ENCODE results near the gene DHRS9.

DHRS9 gene

DNA sequence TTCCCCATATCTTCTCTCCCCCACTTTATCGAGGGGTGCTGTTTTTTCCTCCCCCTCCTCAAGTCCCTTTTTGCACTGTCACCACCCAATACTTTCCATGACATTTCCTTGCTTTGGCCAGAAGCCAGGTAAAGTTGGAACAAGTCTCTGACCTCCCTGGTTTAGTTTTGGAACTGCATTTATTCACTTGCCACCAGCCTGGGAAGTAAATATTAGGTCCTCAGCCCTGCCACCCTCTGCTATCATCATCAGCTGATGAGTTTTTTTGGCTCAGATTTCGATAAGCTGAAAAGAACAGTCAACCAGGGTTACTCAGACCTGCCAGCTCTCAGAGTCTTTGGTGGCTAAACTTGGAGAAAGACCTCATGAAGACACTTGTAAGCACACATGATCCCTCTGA lies 47.0 kb downstream of the DHRS9 start:
- ATAC-seq = no peak
- TF ChIP-seq ZFP3 (CRISPR knock-in tag; IDR thresholded peaks at IDR 0.05) (no peak), TCF4 (CRISPR knock-in tag; IDR thresholded peaks at IDR 0.05; ENCODE audit: borderline replicate concordance) (no peak), ZNF70 (CRISPR knock-in tag; IDR thresholded peaks at IDR 0.05) (no peak), ESRRG (CRISPR knock-in tag; IDR thresholded peaks at IDR 0.05) (no peak)

DNA sequence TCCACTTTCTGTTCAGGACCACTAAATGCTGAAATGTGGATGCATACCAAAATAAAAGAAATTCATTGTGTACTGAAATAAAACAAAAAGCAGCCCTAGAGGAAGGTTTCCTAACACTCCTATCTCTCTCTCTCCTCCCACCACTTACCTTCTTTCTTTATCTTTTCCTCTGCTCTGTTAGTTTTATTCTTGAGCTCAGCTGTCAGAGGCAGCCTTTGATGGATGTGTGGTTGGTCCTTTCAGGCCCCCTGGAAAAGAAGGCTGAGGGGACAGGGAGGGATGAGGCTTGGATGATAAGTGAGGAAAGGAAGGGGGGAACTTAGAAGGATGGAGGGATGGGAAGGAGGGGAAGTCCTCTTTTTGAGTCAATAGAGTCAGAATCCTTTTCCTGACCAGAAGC lies 47.6 kb downstream of the DHRS9 start:
- TF ChIP-seq, protein P1, sequence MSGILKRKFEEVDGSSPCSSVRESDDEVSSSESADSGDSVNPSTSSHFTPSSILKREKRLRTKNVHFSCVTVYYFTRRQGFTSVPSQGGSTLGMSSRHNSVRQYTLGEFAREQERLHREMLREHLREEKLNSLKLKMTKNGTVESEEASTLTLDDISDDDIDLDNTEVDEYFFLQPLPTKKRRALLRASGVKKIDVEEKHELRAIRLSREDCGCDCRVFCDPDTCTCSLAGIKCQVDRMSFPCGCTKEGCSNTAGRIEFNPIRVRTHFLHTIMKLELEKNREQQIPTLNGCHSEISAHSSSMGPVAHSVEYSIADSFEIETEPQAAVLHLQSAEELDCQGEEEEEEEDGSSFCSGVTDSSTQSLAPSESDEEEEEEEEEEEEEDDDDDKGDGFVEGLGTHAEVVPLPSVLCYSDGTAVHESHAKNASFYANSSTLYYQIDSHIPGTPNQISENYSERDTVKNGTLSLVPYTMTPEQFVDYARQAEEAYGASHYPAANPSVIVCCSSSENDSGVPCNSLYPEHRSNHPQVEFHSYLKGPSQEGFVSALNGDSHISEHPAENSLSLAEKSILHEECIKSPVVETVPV (CRISPR knock-in tag; IDR thresholded peaks at IDR 0.05) = no peak
- TF ChIP-seq, protein P2, sequence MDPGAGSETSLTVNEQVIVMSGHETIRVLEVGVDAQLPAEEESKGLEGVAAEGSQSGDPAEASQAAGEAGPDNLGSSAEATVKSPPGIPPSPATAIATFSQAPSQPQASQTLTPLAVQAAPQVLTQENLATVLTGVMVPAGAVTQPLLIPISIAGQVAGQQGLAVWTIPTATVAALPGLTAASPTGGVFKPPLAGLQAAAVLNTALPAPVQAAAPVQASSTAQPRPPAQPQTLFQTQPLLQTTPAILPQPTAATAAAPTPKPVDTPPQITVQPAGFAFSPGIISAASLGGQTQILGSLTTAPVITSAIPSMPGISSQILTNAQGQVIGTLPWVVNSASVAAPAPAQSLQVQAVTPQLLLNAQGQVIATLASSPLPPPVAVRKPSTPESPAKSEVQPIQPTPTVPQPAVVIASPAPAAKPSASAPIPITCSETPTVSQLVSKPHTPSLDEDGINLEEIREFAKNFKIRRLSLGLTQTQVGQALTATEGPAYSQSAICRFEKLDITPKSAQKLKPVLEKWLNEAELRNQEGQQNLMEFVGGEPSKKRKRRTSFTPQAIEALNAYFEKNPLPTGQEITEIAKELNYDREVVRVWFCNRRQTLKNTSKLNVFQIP (CRISPR knock-in tag; IDR thresholded peaks at IDR 0.05; ENCODE audit: borderline replicate concordance, low read depth) = no peak
- TF ChIP-seq TOX (CRISPR knock-in tag; IDR thresholded peaks at IDR 0.05; ENCODE audit: borderline replicate concordance) (no peak), CSDC2 (CRISPR knock-in tag; IDR thresholded peaks at IDR 0.05) (no peak), OSR1 (CRISPR knock-in tag; IDR thresholded peaks at IDR 0.05) (no peak), TCF4 (CRISPR knock-in tag; IDR thresholded peaks at IDR 0.05; ENCODE audit: borderline replicate concordance) (no peak), RARB (CRISPR knock-in tag; IDR thresholded peaks at IDR 0.05) (no peak), ZNF8 (CRISPR knock-in tag; IDR thresholded peaks at IDR 0.05) (no peak), ZNF565 (CRISPR knock-in tag; conservative IDR thresholded peaks at IDR 0.05; ENCODE audit: low read depth) (no peak), SNAI2 (CRISPR knock-in tag; IDR thresholded peaks at IDR 0.05) (no peak), ZNF70 (CRISPR knock-in tag; IDR thresholded peaks at IDR 0.05) (no peak), PPARA (CRISPR knock-in tag; IDR thresholded peaks at IDR 0.05; ENCODE audit: borderline replicate concordance) (no peak), ESRRG (CRISPR knock-in tag; IDR thresholded peaks at IDR 0.05) (no peak), ARNTL (CRISPR knock-in tag; IDR thresholded peaks at IDR 0.05; ENCODE audit: borderline replicate concordance, low read depth) (no peak), ZFP3 (CRISPR knock-in tag; IDR thresholded peaks at IDR 0.05) (no peak), ISL1 (CRISPR knock-in tag; IDR thresholded peaks at IDR 0.05) (no peak)
- TF ChIP-seq, protein P3, sequence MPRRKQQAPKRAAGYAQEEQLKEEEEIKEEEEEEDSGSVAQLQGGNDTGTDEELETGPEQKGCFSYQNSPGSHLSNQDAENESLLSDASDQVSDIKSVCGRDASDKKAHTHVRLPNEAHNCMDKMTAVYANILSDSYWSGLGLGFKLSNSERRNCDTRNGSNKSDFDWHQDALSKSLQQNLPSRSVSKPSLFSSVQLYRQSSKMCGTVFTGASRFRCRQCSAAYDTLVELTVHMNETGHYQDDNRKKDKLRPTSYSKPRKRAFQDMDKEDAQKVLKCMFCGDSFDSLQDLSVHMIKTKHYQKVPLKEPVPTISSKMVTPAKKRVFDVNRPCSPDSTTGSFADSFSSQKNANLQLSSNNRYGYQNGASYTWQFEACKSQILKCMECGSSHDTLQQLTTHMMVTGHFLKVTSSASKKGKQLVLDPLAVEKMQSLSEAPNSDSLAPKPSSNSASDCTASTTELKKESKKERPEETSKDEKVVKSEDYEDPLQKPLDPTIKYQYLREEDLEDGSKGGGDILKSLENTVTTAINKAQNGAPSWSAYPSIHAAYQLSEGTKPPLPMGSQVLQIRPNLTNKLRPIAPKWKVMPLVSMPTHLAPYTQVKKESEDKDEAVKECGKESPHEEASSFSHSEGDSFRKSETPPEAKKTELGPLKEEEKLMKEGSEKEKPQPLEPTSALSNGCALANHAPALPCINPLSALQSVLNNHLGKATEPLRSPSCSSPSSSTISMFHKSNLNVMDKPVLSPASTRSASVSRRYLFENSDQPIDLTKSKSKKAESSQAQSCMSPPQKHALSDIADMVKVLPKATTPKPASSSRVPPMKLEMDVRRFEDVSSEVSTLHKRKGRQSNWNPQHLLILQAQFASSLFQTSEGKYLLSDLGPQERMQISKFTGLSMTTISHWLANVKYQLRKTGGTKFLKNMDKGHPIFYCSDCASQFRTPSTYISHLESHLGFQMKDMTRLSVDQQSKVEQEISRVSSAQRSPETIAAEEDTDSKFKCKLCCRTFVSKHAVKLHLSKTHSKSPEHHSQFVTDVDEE (CRISPR knock-in tag; IDR thresholded peaks at IDR 0.05) = no peak
- TF ChIP-seq, protein P4, sequence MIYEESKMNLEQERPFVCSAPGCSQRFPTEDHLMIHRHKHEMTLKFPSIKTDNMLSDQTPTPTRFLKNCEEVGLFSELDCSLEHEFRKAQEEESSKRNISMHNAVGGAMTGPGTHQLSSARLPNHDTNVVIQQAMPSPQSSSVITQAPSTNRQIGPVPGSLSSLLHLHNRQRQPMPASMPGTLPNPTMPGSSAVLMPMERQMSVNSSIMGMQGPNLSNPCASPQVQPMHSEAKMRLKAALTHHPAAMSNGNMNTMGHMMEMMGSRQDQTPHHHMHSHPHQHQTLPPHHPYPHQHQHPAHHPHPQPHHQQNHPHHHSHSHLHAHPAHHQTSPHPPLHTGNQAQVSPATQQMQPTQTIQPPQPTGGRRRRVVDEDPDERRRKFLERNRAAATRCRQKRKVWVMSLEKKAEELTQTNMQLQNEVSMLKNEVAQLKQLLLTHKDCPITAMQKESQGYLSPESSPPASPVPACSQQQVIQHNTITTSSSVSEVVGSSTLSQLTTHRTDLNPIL (CRISPR knock-in tag; IDR thresholded peaks at IDR 0.05; ENCODE audit: low read depth) = no peak
- TF ChIP-seq, protein P5, sequence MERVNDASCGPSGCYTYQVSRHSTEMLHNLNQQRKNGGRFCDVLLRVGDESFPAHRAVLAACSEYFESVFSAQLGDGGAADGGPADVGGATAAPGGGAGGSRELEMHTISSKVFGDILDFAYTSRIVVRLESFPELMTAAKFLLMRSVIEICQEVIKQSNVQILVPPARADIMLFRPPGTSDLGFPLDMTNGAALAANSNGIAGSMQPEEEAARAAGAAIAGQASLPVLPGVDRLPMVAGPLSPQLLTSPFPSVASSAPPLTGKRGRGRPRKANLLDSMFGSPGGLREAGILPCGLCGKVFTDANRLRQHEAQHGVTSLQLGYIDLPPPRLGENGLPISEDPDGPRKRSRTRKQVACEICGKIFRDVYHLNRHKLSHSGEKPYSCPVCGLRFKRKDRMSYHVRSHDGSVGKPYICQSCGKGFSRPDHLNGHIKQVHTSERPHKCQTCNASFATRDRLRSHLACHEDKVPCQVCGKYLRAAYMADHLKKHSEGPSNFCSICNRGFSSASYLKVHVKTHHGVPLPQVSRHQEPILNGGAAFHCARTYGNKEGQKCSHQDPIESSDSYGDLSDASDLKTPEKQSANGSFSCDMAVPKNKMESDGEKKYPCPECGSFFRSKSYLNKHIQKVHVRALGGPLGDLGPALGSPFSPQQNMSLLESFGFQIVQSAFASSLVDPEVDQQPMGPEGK (CRISPR knock-in tag; IDR thresholded peaks at IDR 0.05; ENCODE audit: borderline replicate concordance) = no peak
- ATAC-seq = no peak

DNA sequence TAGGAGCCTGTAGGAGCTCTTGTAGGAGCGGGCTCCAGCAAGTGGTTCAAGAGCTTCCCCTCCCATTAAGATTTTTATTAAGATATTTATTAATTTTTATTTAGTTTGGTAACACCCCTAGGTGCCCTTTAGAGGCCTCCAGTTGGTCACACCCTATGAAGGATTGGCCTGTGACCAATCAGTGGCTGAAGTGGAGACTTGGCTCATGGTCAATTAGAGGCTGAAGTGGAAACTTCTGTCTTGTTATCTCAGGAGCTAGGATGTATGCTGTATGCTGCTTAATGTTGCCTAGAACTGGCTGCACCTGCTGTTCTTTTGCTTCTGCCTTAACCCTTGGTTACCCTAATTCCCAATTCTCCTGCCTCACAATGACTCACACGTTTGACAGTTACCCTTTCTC lies 48.7 kb downstream of the DHRS9 start:
- ATAC-seq = no peak
- TF ChIP-seq ESRRG (CRISPR knock-in tag; IDR thresholded peaks at IDR 0.05) (no peak), ARNTL (CRISPR knock-in tag; IDR thresholded peaks at IDR 0.05; ENCODE audit: borderline replicate concordance, low read depth) (no peak), SNAI2 (CRISPR knock-in tag; IDR thresholded peaks at IDR 0.05) (no peak), ZFP3 (CRISPR knock-in tag; IDR thresholded peaks at IDR 0.05) (no peak), RARB (CRISPR knock-in tag; IDR thresholded peaks at IDR 0.05) (no peak), GLIS3 (CRISPR knock-in tag; IDR thresholded peaks at IDR 0.05) (no peak), BACH2 (CRISPR knock-in tag; IDR thresholded peaks at IDR 0.05; ENCODE audit: borderline replicate concordance) (no peak), CSDC2 (CRISPR knock-in tag; IDR thresholded peaks at IDR 0.05) (no peak), ZC3H10 (CRISPR knock-in tag; IDR thresholded peaks at IDR 0.05) (no peak), TOX (CRISPR knock-in tag; IDR thresholded peaks at IDR 0.05; ENCODE audit: borderline replicate concordance) (no peak), ZNF70 (CRISPR knock-in tag; IDR thresholded peaks at IDR 0.05) (no peak)
- TF ChIP-seq, protein P1 (CRISPR knock-in tag; IDR thresholded peaks at IDR 0.05) = no peak
- TF ChIP-seq, protein P4 (CRISPR knock-in tag; IDR thresholded peaks at IDR 0.05; ENCODE audit: low read depth) = no peak
- TF ChIP-seq, protein P3 (CRISPR knock-in tag; IDR thresholded peaks at IDR 0.05) = no peak

All from SK-N-SH treated with all-trans-retinoic acid at 6 μM for 48 hours (cell line).